ENCODE data around the gene TMEM215.

The TMEM215 gene

DNA sequence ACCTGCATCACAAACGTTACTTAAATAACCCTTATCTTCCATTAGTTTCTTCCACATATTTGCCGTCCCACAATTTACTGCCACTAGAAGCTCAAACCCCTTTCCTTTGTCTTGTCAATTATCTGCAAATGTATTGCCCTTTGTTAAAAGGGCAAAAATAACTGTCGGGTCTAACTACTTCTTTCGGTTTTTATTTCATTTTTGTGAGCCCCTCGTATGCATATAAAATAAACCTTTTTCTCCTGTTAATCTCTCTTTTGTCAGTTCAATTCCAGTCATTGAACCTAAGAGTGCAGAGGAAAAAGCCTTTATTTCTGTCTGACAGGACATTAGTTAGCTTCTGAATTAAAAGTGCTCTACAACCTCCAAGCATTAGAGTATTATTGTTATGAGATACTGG, 45.5 kb downstream of the TMEM215 start:
- DNase-seq (ENCODE audit: extremely low read depth, low read depth) = no peak
- H3K4me3 ChIP-seq (replicated peaks; ENCODE audit: low read depth, low read length) = no peak overlapping the region
- TF ChIP-seq, protein P1, sequence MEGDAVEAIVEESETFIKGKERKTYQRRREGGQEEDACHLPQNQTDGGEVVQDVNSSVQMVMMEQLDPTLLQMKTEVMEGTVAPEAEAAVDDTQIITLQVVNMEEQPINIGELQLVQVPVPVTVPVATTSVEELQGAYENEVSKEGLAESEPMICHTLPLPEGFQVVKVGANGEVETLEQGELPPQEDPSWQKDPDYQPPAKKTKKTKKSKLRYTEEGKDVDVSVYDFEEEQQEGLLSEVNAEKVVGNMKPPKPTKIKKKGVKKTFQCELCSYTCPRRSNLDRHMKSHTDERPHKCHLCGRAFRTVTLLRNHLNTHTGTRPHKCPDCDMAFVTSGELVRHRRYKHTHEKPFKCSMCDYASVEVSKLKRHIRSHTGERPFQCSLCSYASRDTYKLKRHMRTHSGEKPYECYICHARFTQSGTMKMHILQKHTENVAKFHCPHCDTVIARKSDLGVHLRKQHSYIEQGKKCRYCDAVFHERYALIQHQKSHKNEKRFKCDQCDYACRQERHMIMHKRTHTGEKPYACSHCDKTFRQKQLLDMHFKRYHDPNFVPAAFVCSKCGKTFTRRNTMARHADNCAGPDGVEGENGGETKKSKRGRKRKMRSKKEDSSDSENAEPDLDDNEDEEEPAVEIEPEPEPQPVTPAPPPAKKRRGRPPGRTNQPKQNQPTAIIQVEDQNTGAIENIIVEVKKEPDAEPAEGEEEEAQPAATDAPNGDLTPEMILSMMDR (IDR thresholded peaks at IDR 0.05; ENCODE audit: low read depth, low read length, missing control alignments) = no peak

DNA sequence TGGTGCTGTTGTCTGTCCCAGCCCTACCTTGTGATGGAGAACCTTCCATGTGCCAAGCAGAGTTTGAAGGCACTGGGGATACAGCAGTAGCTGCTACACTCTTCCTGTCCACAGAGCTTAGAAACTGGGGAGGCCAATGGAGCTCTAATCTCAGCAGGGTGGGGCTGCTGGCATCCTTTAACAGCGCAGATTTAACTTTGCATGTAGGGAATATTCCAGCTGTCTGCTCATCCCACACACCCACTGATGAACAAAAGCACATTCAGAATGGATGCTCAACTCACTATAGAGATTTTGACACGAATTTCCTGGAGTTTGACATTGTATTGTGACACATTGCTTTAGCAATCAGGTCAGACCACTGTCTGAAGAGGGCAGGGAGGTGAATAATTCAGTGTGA, 49.0 kb downstream of the TMEM215 start:
- no peak overlapping the region for H3K4me3 ChIP-seq (replicated peaks; ENCODE audit: low read depth, low read length)
- TF ChIP-seq, protein P1 (IDR thresholded peaks at IDR 0.05; ENCODE audit: low read depth, low read length, missing control alignments) = no peak
- no peak for DNase-seq (ENCODE audit: extremely low read depth, low read depth)

All from HFF-Myc (cell line).